ENCODE measurements around the gene DSCAM.
"Not testable (repeated sequence)": the region's sequence is repeated elsewhere in the genome, so short reads cannot be mapped to it uniquely, and the experiment has no call there.

DSCAM gene

DNA sequence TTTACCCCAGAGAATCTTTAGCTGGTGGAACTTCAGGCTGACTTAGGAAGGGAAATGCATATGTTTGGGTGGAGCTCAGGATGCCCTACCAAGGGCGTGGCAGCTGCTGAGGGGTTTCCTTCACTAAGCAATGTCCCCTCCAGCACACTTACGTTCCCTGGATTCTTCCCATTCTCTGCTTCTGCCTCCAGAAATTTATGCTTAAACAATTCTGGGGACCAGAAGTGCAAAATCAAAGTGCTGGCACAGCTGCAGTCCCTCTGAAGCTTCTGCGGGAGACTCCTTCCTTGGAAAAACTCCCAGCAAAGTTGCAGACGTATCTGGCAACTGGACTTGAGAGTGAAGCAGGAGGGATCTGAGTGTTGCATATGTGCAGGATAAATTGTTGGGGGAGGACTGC lies 576.9 kb downstream of the DSCAM start:
- Histone ChIP-seq H3K36me3 (ENCODE audit: control insufficient read depth in 2 of 2, insufficient read depth in 2 of 2, low read length in 2 of 2) (no peaks in the 10 kb centered on the region), H3K4me3 (ENCODE audit: low read length in 2 of 2) (no peak overlapping the region), H3K9me3 (ENCODE audit: control insufficient read depth in 2 of 2, low read length in 2 of 2) (no peaks in the 10 kb centered on the region), H3K27ac (ENCODE audit: low read length) (no peak overlapping the region), H3K27me3 (ENCODE audit: control insufficient read depth in 1 of 2, insufficient read depth in 2 of 2, low read length in 2 of 2) (no peaks in the 10 kb centered on the region), H3K9ac (ENCODE audit: low read length in 2 of 2) (no peak overlapping the region), H3K4me1 (ENCODE audit: control insufficient read depth, insufficient read depth, low read length) (no peaks in the 10 kb centered on the region)

DNA sequence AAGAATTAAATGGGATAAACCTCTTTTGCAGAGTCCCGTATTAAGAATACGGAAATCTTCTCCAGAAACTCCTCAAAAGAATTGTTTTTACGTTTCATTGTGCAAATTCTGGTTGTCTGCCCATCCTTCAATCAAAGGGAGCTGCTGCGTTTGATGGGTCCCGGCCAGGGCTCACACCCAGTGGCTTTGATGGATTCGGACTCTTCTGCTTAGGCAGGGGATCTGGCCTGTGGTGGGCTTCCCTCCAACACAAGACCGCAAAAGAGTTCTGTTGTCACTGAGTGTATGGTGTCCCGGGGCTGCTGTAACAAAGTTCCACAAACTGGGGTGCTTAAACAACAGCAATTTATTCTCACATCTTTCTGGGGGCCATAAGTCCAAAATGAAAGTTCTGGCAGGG lies 577.7 kb downstream of the DSCAM start:
- no peak overlapping the region for H3K27ac ChIP-seq (ENCODE audit: low read length)
- H3K4me1 ChIP-seq (ENCODE audit: control insufficient read depth, insufficient read depth, low read length) = no peaks in the 10 kb centered on the region
- H3K27me3 ChIP-seq (ENCODE audit: control insufficient read depth in 1 of 2, insufficient read depth in 2 of 2, low read length in 2 of 2) = no peaks in the 10 kb centered on the region
- no peak overlapping the region for H3K4me3 ChIP-seq (ENCODE audit: low read length in 2 of 2)
- H3K9me3 ChIP-seq (ENCODE audit: control insufficient read depth in 2 of 2, low read length in 2 of 2) = no peaks in the 10 kb centered on the region
- H3K36me3 ChIP-seq (ENCODE audit: control insufficient read depth in 2 of 2, insufficient read depth in 2 of 2, low read length in 2 of 2) = no peaks in the 10 kb centered on the region
- H3K9ac ChIP-seq (ENCODE audit: low read length in 2 of 2) = no peak overlapping the region

DNA sequence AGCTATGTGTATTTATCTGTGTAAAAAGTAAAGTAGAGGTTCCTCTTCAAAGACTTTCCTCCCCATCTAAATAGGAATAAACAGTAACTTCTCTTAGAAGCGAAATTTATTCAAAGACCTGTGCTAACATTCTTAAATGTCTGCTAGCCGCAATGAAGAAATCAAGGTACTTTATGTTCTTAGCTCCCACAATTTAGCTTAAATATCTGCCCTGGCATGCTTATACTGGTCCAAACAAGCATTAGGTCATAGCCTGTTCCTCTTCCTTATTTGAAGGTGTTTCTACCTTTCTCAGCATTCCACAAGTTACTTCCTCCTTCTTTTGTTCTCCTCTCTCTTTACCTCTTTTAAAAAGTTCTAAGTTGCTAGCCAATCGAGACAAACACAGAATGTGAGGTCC lies 588.5 kb downstream of the DSCAM start:
- H3K4me1 ChIP-seq (ENCODE audit: control insufficient read depth, insufficient read depth, low read length); H3K4me3 ChIP-seq (ENCODE audit: low read length in 2 of 2); H3K27ac ChIP-seq (ENCODE audit: low read length); H3K9me3 ChIP-seq (ENCODE audit: control insufficient read depth in 2 of 2, low read length in 2 of 2); H3K27me3 ChIP-seq (ENCODE audit: control insufficient read depth in 1 of 2, insufficient read depth in 2 of 2, low read length in 2 of 2); H3K36me3 ChIP-seq (ENCODE audit: control insufficient read depth in 2 of 2, insufficient read depth in 2 of 2, low read length in 2 of 2); H3K9ac ChIP-seq (ENCODE audit: low read length in 2 of 2): not testable (repeated sequence)

DNA sequence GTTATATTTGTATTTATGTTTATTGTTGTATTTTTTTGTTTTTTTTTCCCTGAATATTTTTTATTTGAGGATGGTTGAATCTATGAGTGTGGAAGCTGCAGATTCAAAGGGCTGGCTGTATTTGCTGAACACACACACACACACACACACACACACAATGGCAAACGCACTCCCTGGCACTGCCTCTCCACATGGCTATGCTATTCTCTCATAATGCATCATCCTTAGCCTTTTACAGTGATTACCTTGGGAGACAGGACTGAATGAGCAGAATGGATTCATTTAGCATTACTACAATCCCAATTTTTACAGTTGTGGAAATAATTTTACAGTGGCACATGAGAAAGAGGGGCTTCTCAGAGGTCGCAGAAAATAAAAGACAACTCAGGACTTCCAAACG lies 589.6 kb downstream of the DSCAM start:
- H3K27me3 ChIP-seq (ENCODE audit: control insufficient read depth in 1 of 2, insufficient read depth in 2 of 2, low read length in 2 of 2) = no peaks in the 10 kb centered on the region
- H3K9me3 ChIP-seq (ENCODE audit: control insufficient read depth in 2 of 2, low read length in 2 of 2) = peaks cover 0 to 7% of the 10 kb centered on the region in 2 donors
- no peak overlapping the region for H3K4me3 ChIP-seq (ENCODE audit: low read length in 2 of 2)
- H3K27ac ChIP-seq (ENCODE audit: low read length) = no peak overlapping the region
- H3K4me1 ChIP-seq (ENCODE audit: control insufficient read depth, insufficient read depth, low read length) = no peaks in the 10 kb centered on the region
- H3K9ac ChIP-seq (ENCODE audit: low read length in 2 of 2) = no peak overlapping the region
- no peaks in the 10 kb centered on the region for H3K36me3 ChIP-seq (ENCODE audit: control insufficient read depth in 2 of 2, insufficient read depth in 2 of 2, low read length in 2 of 2)

DNA sequence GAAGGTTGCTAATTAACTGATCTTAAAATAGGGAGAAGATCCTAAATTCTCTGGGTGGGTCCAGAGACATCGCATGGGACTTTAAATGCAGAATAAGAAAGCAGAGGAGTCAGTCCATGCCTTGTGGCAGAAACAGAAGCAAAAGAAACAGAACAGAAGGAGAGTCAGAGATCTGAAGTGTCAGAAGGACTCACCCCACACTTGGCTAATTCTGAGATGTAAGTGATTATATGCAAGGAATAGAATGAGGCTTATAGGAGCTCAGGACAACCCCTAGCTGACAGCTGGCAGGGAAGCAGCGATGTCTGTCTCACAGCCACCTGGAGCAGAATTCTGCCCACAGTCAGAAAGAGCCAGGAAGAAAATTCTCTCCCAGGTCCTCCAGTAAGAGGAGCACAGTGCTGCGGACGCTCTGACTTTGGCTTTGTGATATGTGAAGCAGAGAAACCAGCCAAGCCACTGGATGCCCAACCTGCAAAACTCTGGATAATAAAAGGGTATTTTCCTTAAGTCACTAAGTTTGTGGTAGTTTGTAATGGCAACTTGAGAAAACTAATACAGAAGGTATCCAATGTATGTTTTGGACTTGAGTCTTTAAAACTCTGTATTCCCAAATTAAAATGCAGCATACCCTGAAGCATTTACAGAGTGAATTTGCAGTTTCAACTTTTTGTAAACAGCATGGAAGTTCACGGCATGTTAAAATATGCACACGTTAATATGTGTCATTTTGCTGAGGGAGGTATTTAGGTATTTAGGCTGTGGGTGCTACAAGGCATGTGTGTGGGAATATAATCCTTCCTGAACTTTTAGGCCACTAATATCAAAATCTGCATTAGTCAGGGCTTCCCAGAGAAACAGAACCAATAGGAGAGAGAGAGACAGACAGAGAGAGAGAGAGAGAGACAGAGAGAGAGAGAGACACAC lies 591.2 kb downstream of the DSCAM start:
- no peak overlapping the region for H3K27ac ChIP-seq (ENCODE audit: low read length)

DNA sequence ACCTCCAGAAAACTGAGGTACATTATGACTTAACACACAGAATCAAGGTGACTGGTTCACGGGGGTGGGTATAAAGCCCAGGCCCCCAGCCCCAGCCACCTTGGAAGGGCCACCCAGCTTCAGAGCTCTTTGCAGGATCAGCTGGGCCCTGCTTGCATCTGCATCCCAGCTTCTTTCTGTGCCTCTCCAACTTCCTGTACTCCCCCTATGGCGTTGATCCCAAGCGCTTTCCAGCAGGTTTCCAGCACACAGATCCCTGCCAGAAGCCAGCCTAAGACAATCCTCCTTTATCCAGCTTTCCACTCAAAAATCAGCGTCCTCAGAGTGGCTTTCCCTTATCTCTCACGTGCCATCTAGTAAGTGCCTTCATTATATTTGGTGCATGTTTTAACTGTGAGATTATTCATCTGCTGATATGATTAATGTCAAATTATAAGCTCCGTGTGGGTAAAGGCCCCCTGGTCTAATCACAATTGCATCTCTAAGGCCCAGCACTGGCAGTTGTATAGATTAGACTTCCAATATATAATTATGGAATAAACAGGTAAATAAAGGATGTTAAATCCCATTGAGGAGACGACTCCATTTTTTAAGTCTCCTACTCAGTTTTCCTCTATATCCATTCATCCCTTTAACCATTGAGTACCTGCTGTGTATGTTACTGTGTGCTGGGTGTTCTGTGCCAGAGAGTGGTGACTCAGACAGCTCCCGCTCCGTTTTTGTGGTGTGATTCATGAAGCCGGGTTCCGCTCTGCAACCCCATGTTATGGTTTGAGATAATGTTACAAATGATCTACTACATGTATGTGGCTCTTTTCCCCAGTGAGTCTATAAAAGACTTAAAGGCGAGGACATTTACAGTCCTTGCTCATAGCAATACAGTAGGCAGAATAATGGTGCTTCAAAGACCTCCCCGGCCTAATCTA lies 592.2 kb downstream of the DSCAM start:
- H3K27ac ChIP-seq (ENCODE audit: low read length) = no peak overlapping the region
- H3K9me3 ChIP-seq (ENCODE audit: control insufficient read depth in 2 of 2, low read length in 2 of 2) = peaks cover 5 to 13% of the 10 kb centered on the region in 2 donors
- H3K4me3 ChIP-seq (ENCODE audit: low read length in 2 of 2) = no peak overlapping the region
- no peak overlapping the region for H3K9ac ChIP-seq (ENCODE audit: low read length in 2 of 2)
- no peaks in the 10 kb centered on the region for H3K4me1 ChIP-seq (ENCODE audit: control insufficient read depth, insufficient read depth, low read length)
- no peaks in the 10 kb centered on the region for H3K36me3 ChIP-seq (ENCODE audit: control insufficient read depth in 2 of 2, insufficient read depth in 2 of 2, low read length in 2 of 2)
- H3K27me3 ChIP-seq (ENCODE audit: control insufficient read depth in 1 of 2, insufficient read depth in 2 of 2, low read length in 2 of 2) = no peaks in the 10 kb centered on the region

More for the DNA sequence above, 591.2 kb downstream of the DSCAM start:
- Histone ChIP-seq H3K36me3 (ENCODE audit: control insufficient read depth in 2 of 2, insufficient read depth in 2 of 2, low read length in 2 of 2) (no peaks in the 10 kb centered on the region), H3K4me3 (ENCODE audit: low read length in 2 of 2) (no peak overlapping the region), H3K9me3 (ENCODE audit: control insufficient read depth in 2 of 2, low read length in 2 of 2) (peaks cover 5 to 13% of the 10 kb centered on the region in 2 donors), H3K27me3 (ENCODE audit: control insufficient read depth in 1 of 2, insufficient read depth in 2 of 2, low read length in 2 of 2) (no peaks in the 10 kb centered on the region), H3K9ac (ENCODE audit: low read length in 2 of 2) (no peak overlapping the region), H3K4me1 (ENCODE audit: control insufficient read depth, insufficient read depth, low read length) (no peaks in the 10 kb centered on the region)

DNA sequence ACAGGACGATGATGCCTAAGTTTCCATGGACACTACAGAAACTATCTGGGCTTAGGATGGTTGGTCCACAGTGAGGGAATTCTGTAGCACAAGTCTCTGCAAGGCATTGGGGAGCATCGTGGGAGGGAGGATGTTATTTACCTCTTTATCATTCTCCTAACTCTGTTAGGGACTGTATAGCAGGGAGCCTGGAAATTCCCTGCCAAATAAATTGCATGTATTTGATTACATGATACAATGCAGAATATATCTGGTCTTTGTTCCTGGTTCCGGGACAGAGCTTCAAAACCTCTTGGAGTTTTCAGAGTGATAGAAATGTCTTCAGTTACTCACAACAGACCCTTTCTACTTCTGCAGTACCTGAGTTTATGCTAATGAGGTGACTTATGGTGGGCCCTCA lies 593.8 kb downstream of the DSCAM start:
- H3K4me3 ChIP-seq (ENCODE audit: low read length in 2 of 2) = no peak overlapping the region
- H3K36me3 ChIP-seq (ENCODE audit: control insufficient read depth in 2 of 2, insufficient read depth in 2 of 2, low read length in 2 of 2) = no peaks in the 10 kb centered on the region
- peaks cover 5 to 13% of the 10 kb centered on the region in 2 donors for H3K9me3 ChIP-seq (ENCODE audit: control insufficient read depth in 2 of 2, low read length in 2 of 2)
- no peak overlapping the region for H3K27ac ChIP-seq (ENCODE audit: low read length)
- H3K9ac ChIP-seq (ENCODE audit: low read length in 2 of 2) = no peak overlapping the region
- no peaks in the 10 kb centered on the region for H3K27me3 ChIP-seq (ENCODE audit: control insufficient read depth in 1 of 2, insufficient read depth in 2 of 2, low read length in 2 of 2)
- no peaks in the 10 kb centered on the region for H3K4me1 ChIP-seq (ENCODE audit: control insufficient read depth, insufficient read depth, low read length)

DNA sequence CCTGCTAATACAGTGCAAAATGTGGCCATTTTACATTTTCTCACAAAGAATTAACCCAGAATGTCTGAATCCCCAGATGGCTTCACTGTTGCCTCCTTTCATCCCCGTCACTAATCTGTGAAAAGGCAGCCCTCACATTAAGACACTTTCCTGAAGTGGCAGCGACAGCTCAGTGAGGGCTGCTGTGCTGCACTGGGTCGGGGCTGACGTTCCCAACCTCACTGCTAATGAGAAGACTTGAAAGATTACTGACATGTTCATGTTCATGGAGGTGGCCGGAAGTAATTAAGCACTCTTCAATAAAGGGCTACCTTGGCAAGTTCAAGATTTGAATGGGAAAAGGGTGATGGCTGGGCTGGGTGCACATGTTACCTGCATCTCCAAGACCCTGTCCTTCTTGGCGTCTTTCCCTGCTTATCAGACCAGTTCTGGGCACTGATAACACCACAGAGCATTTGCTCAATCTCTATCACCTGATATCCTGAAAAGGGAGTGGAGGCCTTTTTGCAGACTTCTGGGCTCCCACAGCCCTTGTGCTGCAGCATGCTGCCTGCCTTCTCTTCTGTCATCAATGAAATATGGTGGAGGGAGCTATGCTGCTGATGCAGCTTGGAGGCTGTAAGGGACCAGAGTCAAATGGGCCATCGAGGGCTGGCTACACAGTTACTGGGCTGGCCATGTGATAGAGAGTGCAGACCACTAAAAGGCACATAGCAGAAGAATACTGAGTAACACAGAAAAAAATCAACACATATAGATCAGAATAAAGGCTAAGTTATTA lies 596.3 kb downstream of the DSCAM start:
- no peaks in the 10 kb centered on the region for H3K36me3 ChIP-seq (ENCODE audit: control insufficient read depth in 2 of 2, insufficient read depth in 2 of 2, low read length in 2 of 2)
- H3K27me3 ChIP-seq (ENCODE audit: control insufficient read depth in 1 of 2, insufficient read depth in 2 of 2, low read length in 2 of 2) = no peaks in the 10 kb centered on the region
- no peak overlapping the region for H3K9ac ChIP-seq (ENCODE audit: low read length in 2 of 2)
- no peak overlapping the region for H3K4me3 ChIP-seq (ENCODE audit: low read length in 2 of 2)
- peaks cover 5 to 13% of the 10 kb centered on the region in 2 donors for H3K9me3 ChIP-seq (ENCODE audit: control insufficient read depth in 2 of 2, low read length in 2 of 2)
- no peaks in the 10 kb centered on the region for H3K4me1 ChIP-seq (ENCODE audit: control insufficient read depth, insufficient read depth, low read length)
- H3K27ac ChIP-seq (ENCODE audit: low read length) = no peak overlapping the region

DNA sequence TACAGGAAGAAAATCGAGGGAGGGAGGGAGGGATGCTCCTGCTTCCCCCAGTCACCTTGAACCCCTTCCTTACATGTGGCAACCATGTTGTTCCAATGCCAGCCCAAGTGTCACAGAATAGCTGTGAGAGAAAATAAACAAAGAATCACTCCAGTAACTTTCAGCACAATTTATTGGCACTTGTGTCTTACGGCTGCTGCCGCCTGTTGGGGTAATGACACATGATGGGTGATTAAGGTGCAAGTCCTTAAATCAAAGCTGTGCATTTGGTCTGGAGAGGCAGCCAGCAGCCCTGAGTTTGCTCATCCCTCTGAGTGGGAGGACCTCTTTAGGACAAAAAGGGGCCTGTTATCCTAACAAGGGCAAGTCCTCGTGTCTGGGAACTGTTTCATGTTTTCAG lies 602.0 kb downstream of the DSCAM start:
- H3K9ac ChIP-seq (ENCODE audit: low read length in 2 of 2) = no peak overlapping the region
- no peak overlapping the region for H3K4me3 ChIP-seq (ENCODE audit: low read length in 2 of 2)
- no peaks in the 10 kb centered on the region for H3K27me3 ChIP-seq (ENCODE audit: control insufficient read depth in 1 of 2, insufficient read depth in 2 of 2, low read length in 2 of 2)
- peaks cover 2 to 3% of the 10 kb centered on the region in 2 donors for H3K9me3 ChIP-seq (ENCODE audit: control insufficient read depth in 2 of 2, low read length in 2 of 2)
- no peaks in the 10 kb centered on the region for H3K4me1 ChIP-seq (ENCODE audit: control insufficient read depth, insufficient read depth, low read length)
- no peak overlapping the region for H3K27ac ChIP-seq (ENCODE audit: low read length)
- no peaks in the 10 kb centered on the region for H3K36me3 ChIP-seq (ENCODE audit: control insufficient read depth in 2 of 2, insufficient read depth in 2 of 2, low read length in 2 of 2)

DNA sequence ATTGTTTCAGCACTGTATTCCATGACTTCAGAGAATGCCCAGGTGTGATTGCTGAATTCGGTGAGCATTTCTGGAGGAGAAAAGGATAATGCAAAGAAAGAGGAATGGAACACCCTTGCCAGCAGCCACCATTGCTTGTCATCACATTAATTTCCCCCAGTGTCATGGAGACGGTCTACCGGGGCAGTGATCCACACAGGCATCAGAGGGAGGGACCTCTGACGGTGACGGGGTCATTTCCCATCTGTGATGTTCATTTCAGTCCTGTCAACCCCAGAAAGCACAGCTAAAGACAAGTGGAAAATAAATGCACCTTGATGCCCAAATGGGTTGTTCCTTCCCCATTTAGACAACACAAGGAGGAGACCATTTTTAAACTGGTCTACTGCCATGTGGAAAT lies 603.3 kb downstream of the DSCAM start:
- H3K9ac ChIP-seq (ENCODE audit: low read length in 2 of 2) = no peak overlapping the region
- H3K4me1 ChIP-seq (ENCODE audit: control insufficient read depth, insufficient read depth, low read length) = no peaks in the 10 kb centered on the region
- H3K27ac ChIP-seq (ENCODE audit: low read length) = no peak overlapping the region
- no peaks in the 10 kb centered on the region for H3K27me3 ChIP-seq (ENCODE audit: control insufficient read depth in 1 of 2, insufficient read depth in 2 of 2, low read length in 2 of 2)
- H3K4me3 ChIP-seq (ENCODE audit: low read length in 2 of 2) = no peak overlapping the region
- H3K36me3 ChIP-seq (ENCODE audit: control insufficient read depth in 2 of 2, insufficient read depth in 2 of 2, low read length in 2 of 2) = no peaks in the 10 kb centered on the region
- peaks cover 2 to 3% of the 10 kb centered on the region in 2 donors for H3K9me3 ChIP-seq (ENCODE audit: control insufficient read depth in 2 of 2, low read length in 2 of 2)
